Lower leg skin (tissue), 4 donors: ENCODE results near the gene SLC9A9. TPM values are rescaled to one million over a fixed set of nuclear protein-coding genes. Genes with fewer than 3 reads are reported as not detected.

ENCODE experiments used
- DNase-seq, 2 donors: peaks; one replicate each; pipeline ENCODE4 v3.0.0-alpha.2; 2019; ENCODE audit warnings: low spot score in 2 of 2
- H3K4me3 ChIP-seq: fragments of 200-600 bp; sonication (generic); 2 replicates; pipeline ENCODE4 v1.5.1; 2017; ENCODE audit warnings: mild to moderate bottlenecking, low read depth; ENCODE audit not compliant: poor library complexity, severe bottlenecking
- CTCF ChIP-seq, 3 donors: fragments of 450-650 bp; IDR thresholded peaks; one replicate each; pipeline ENCODE4 v1.5.1; 2016; ENCODE audit warnings: antibody characterized with exemption in 3 of 3, mild to moderate bottlenecking in 3 of 3, moderate library complexity in 2 of 3
- POLR2A ChIP-seq, 2 donors: fragments of 450-650 bp; IDR thresholded peaks; one replicate each; pipeline ENCODE4 v1.6.1; 2016 to 2017; ENCODE audit warnings: antibody characterized with exemption in 2 of 2, mild to moderate bottlenecking in 1 of 2, moderate library complexity in 1 of 2
- WGBS, 2 donors: methylation state at CpG; one replicate each; pipeline ENCODE4 v1.1.5; 2018; 5-methylcytosine and 5-hydroxymethylcytosine counted together
- intact Hi-C: fragments of 100-400 bp; cut with DNase I; formaldehyde crosslinking; loops from one replicate; pipeline ENCODE4 v1.15.0; 2023; ENCODE audit warnings: low total_unique reads
- total RNA-seq, 4 donors: library from RNA; depleted of rRNA; stranded (reverse); fragments of >200 nt; gene quantifications; one replicate each; pipeline ENCODE4 v1.1.0, GENCODE V29; 2016

The SLC9A9 gene
- total RNA-seq, 4 donors from 2014 or later, result 14.6 to 40.8 (median 23.7) TPM

GRCh38 chr3:143354342-143354741, 493.9 kb downstream of the SLC9A9 start:
- WGBS, 2 donors, result 93 to 95% methylated on average over 1 of the region's 1 CpG
- DNase-seq, result no peak
- intact Hi-C loops, result no loop called here
- TF ChIP-seq POLR2A (IDR thresholded peaks at IDR 0.05), result no peak
- no peak for TF ChIP-seq CTCF (IDR thresholded peaks at IDR 0.05)
- H3K4me3 ChIP-seq, result no peak overlapping the region

GRCh38 chr3:143352850-143353550, 495.3 kb downstream of the SLC9A9 start:
- intact Hi-C loops, result no loop called here
- no peak for TF ChIP-seq CTCF (IDR thresholded peaks at IDR 0.05)
- no peak for TF ChIP-seq POLR2A (IDR thresholded peaks at IDR 0.05)
- 78 to 84% methylated on average over 6 of the region's 6 CpGs for WGBS, 2 donors
- H3K4me3 ChIP-seq, result no peak overlapping the region
- no peak for DNase-seq

- no peak for TF ChIP-seq POLR2A (IDR thresholded peaks at IDR 0.05)
- no peak for TF ChIP-seq CTCF (IDR thresholded peaks at IDR 0.05)
- DNase-seq, result no peak
- intact Hi-C loops, result no loop called here
- H3K4me3 ChIP-seq, result no peak overlapping the region
- 78 to 86% methylated on average over 4 of the region's 4 CpGs for WGBS, 2 donors
Observed at GRCh38 chr3:143351895-143352608, 496.2 kb downstream of the SLC9A9 start.

- DNase-seq, result no peak
- intact Hi-C loops, result no loop called here
- H3K4me3 ChIP-seq, result no peak overlapping the region
- TF ChIP-seq POLR2A (IDR thresholded peaks at IDR 0.05), result no peak
- no peak for TF ChIP-seq CTCF (IDR thresholded peaks at IDR 0.05)
- WGBS, 2 donors, result 66 to 73% methylated on average over 2 of the region's 2 CpGs
Observed at GRCh38 chr3:143351354-143351753, 496.9 kb downstream of the SLC9A9 start.

GRCh38 chr3:143349455-143349854, 498.8 kb downstream of the SLC9A9 start:
- no peak for DNase-seq
- intact Hi-C loops, result no loop called here
- H3K4me3 ChIP-seq, result no peak overlapping the region
- 90 to 100% methylated on average over 2 of the region's 2 CpGs for WGBS, 2 donors
- TF ChIP-seq CTCF (IDR thresholded peaks at IDR 0.05) (no peak), POLR2A (IDR thresholded peaks at IDR 0.05) (no peak)
